ENCODE data around the gene PRXL2B.

DNA sequence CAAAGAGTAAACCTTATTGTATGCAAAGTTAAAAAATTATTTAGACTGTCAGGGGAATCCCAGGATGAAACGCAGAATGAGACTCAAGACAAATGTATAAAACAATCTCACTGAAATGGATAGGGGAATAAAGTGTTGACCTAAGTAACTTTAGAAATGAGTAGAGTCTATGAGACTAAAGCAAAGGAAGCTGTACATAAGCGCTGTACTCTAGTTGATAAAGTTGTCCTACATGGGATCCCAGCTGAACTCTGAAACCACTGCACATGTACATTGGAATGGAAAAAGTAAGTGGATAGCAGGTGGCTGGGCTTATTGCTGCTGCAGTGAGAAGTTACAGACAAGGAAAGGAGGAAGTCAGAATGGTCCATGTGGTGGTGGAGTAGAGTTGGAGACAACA is 27.6 kb downstream of the PRXL2B start:
- TF ChIP-seq, protein P1, sequence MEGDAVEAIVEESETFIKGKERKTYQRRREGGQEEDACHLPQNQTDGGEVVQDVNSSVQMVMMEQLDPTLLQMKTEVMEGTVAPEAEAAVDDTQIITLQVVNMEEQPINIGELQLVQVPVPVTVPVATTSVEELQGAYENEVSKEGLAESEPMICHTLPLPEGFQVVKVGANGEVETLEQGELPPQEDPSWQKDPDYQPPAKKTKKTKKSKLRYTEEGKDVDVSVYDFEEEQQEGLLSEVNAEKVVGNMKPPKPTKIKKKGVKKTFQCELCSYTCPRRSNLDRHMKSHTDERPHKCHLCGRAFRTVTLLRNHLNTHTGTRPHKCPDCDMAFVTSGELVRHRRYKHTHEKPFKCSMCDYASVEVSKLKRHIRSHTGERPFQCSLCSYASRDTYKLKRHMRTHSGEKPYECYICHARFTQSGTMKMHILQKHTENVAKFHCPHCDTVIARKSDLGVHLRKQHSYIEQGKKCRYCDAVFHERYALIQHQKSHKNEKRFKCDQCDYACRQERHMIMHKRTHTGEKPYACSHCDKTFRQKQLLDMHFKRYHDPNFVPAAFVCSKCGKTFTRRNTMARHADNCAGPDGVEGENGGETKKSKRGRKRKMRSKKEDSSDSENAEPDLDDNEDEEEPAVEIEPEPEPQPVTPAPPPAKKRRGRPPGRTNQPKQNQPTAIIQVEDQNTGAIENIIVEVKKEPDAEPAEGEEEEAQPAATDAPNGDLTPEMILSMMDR (conservative IDR thresholded peaks at IDR 0.05; ENCODE audit: low read length): no peak
- TF ChIP-seq EZH2phosphoT487 (IDR thresholded peaks at IDR 0.05; ENCODE audit: borderline replicate concordance, low read depth, low read length): no peak

Measured in OCI-LY7 (cell line).